ENCODE results near the gene PIK3AP1. TPM values are rescaled to one million over a fixed set of nuclear protein-coding genes. Genes with fewer than 3 reads are reported as not detected.

Gene PIK3AP1
- total and polyA plus RNA-seq, 4 donors, result 27.3 to 137 (median 50.9) TPM

DNA sequence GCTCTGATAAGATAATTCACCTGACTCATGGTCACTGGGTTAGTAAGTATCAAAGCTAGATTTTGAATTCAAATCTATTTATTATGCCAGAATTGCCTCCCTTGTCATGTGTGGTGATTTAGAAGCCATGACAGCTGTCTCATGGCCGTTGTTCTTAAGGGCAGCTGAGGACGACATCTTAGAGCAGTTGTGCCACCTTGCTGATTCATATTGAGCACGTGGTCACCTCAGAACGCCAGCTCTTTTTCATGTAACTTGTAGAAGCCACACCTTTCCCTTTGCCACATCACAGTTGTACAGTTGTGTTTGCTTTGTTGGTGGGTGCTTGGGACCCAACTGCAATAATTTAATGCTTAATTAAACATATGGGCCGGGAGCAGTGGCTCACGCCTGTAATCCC is 4.3 kb upstream of the PIK3AP1 start (continued):
- TF ChIP-seq, protein P1, sequence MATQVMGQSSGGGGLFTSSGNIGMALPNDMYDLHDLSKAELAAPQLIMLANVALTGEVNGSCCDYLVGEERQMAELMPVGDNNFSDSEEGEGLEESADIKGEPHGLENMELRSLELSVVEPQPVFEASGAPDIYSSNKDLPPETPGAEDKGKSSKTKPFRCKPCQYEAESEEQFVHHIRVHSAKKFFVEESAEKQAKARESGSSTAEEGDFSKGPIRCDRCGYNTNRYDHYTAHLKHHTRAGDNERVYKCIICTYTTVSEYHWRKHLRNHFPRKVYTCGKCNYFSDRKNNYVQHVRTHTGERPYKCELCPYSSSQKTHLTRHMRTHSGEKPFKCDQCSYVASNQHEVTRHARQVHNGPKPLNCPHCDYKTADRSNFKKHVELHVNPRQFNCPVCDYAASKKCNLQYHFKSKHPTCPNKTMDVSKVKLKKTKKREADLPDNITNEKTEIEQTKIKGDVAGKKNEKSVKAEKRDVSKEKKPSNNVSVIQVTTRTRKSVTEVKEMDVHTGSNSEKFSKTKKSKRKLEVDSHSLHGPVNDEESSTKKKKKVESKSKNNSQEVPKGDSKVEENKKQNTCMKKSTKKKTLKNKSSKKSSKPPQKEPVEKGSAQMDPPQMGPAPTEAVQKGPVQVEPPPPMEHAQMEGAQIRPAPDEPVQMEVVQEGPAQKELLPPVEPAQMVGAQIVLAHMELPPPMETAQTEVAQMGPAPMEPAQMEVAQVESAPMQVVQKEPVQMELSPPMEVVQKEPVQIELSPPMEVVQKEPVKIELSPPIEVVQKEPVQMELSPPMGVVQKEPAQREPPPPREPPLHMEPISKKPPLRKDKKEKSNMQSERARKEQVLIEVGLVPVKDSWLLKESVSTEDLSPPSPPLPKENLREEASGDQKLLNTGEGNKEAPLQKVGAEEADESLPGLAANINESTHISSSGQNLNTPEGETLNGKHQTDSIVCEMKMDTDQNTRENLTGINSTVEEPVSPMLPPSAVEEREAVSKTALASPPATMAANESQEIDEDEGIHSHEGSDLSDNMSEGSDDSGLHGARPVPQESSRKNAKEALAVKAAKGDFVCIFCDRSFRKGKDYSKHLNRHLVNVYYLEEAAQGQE (IDR thresholded peaks at IDR 0.05), result no peak

DNA sequence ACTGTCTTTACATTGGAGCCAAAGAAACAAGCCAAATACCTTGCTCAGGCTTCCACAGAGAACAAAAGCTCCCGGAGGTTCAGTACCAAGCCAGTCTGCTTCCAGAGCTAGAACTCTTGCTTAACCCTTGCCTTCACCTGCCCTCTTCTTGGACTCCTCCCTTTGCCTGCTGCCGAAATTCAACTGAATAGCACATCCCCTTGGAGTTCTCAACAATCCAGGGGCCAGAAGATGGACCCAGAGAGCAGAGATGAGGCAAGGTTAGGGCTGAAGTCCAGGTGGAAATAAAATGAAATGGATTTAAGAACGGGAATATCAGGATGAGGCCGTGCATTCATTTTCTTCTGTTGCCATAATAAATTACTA is 876 bp upstream of the PIK3AP1 start:
- Histone ChIP-seq H3K4me1 (ENCODE audit: control insufficient read depth in 4 of 4, insufficient read depth in 4 of 4, low read length in 3 of 4) (peaks cover 2 to 33% (median 22%) of the 10 kb centered on the region in 4 donors), H3K9me3 (ENCODE audit: control insufficient read depth in 4 of 4, low read length in 3 of 4) (no peaks in the 10 kb centered on the region), H3K27ac (ENCODE audit: low read depth in 1 of 2, low read length in 2 of 2) (peak overlapping the region; percentile 75 to 93), H3K9ac (ENCODE audit: low read depth in 1 of 2, low read length in 2 of 2) (no peak overlapping the region), H3K27me3 (ENCODE audit: control insufficient read depth in 4 of 4, insufficient read depth in 4 of 4, low read length in 3 of 4) (no peaks in the 10 kb centered on the region), H3K4me3 (ENCODE audit: low read depth in 1 of 3, low read length in 3 of 3) (peak overlapping the region in 1 of 3 donors; percentile 72), H3K36me3 (ENCODE audit: control insufficient read depth in 4 of 4, insufficient read depth in 3 of 4, low read depth in 1 of 4, low read length in 3 of 4) (no peaks in the 10 kb centered on the region)
- peak; percentile 66 for TF ChIP-seq HNF4G (IDR thresholded peaks at IDR 0.05)
- TF ChIP-seq TAF1 (conservative IDR thresholded peaks at IDR 0.05), result no peak
- no peak for TF ChIP-seq FOXA2 (IDR thresholded peaks at IDR 0.05)
- peak; percentile 79 to 89 for TF ChIP-seq HNF4A (conservative IDR thresholded peaks at IDR 0.05)
- TF ChIP-seq, protein P2, sequence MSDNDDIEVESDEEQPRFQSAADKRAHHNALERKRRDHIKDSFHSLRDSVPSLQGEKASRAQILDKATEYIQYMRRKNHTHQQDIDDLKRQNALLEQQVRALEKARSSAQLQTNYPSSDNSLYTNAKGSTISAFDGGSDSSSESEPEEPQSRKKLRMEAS (IDR thresholded peaks at IDR 0.05), result peak; percentile 8
- TF ChIP-seq RAD21 (IDR thresholded peaks at IDR 0.05), result peak in 1 of 2 donors; percentile 34
- peak; percentile 28 for TF ChIP-seq NR2F2 (IDR thresholded peaks at IDR 0.05)
- DNase-seq (ENCODE audit: low spot score), result no peak
- 30% methylated on average over 4 of the region's 4 CpGs for WGBS

DNA sequence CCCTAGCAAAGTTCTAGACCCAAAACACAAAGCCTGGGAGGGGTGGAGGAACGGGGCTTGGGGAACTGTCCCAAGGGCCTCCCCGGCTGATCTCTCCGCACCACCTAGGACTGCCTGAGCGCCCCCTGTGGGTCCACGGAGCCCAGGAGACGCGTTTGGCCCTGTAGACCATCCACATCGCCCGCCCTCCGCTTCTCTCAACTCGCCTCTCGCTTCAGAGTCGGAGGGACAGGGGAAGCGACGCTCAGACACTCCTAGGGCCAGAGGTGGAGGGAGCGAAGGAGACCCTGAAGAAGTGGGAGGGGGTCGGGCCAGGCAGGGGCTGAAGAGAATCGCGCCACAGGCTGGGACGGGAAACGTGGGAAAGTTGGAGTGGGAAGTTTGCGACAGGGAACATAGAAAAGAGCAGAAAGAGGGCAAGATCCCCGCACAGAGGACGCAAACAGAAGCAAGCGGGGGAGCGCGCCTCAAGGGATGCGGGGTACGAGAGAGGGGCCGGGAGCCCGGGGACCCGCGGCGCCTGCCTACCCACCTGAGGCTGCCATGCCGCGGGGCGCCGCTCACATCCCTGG is 378 bp downstream of the PIK3AP1 start:
- TF ChIP-seq SP1 (IDR thresholded peaks at IDR 0.05) (no peak), HNF4G (IDR thresholded peaks at IDR 0.05) (no peak), RXRA (IDR thresholded peaks at IDR 0.05) (peak; percentile 14 to 37), HNF4A (conservative IDR thresholded peaks at IDR 0.05) (peak in 1 of 2 donors; percentile 28), RAD21 (IDR thresholded peaks at IDR 0.05) (peak; percentile 71 to 83)
- TF ChIP-seq, protein P3, sequence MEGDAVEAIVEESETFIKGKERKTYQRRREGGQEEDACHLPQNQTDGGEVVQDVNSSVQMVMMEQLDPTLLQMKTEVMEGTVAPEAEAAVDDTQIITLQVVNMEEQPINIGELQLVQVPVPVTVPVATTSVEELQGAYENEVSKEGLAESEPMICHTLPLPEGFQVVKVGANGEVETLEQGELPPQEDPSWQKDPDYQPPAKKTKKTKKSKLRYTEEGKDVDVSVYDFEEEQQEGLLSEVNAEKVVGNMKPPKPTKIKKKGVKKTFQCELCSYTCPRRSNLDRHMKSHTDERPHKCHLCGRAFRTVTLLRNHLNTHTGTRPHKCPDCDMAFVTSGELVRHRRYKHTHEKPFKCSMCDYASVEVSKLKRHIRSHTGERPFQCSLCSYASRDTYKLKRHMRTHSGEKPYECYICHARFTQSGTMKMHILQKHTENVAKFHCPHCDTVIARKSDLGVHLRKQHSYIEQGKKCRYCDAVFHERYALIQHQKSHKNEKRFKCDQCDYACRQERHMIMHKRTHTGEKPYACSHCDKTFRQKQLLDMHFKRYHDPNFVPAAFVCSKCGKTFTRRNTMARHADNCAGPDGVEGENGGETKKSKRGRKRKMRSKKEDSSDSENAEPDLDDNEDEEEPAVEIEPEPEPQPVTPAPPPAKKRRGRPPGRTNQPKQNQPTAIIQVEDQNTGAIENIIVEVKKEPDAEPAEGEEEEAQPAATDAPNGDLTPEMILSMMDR (IDR thresholded peaks at IDR 0.05; ENCODE audit: low read depth, low read length, missing input control), result peak; percentile 52
- TF ChIP-seq, protein P1 (IDR thresholded peaks at IDR 0.05), result no peak
- Histone ChIP-seq H3K4me3 (ENCODE audit: low read depth in 1 of 3, low read length in 3 of 3) (peak overlapping the region; percentile 67 to 72 (median 72)), H3K27me3 (ENCODE audit: control insufficient read depth in 4 of 4, insufficient read depth in 4 of 4, low read length in 3 of 4) (no peaks in the 10 kb centered on the region), H3K27ac (ENCODE audit: low read depth in 1 of 2, low read length in 2 of 2) (peak overlapping the region; percentile 75 to 93), H3K9me3 (ENCODE audit: control insufficient read depth in 4 of 4, low read length in 3 of 4) (no peaks in the 10 kb centered on the region), H3K4me1 (ENCODE audit: control insufficient read depth in 4 of 4, insufficient read depth in 4 of 4, low read length in 3 of 4) (peaks cover 2 to 36% (median 25%) of the 10 kb centered on the region in 4 donors), H3K36me3 (ENCODE audit: control insufficient read depth in 4 of 4, insufficient read depth in 3 of 4, low read depth in 1 of 4, low read length in 3 of 4) (no peaks in the 10 kb centered on the region), H3K9ac (ENCODE audit: low read depth in 1 of 2, low read length in 2 of 2) (peak overlapping the region; percentile 70 to 96)
- 1% methylated on average over 38 of the region's 38 CpGs for WGBS
- DNase-seq (ENCODE audit: low spot score), result peak; percentile 78
